Measurements from ENCODE around the gene PACSIN1.
A peak's percentile ranks its signal among the peaks of the same experiment; 100 is the strongest.

PACSIN1 gene

DNA sequence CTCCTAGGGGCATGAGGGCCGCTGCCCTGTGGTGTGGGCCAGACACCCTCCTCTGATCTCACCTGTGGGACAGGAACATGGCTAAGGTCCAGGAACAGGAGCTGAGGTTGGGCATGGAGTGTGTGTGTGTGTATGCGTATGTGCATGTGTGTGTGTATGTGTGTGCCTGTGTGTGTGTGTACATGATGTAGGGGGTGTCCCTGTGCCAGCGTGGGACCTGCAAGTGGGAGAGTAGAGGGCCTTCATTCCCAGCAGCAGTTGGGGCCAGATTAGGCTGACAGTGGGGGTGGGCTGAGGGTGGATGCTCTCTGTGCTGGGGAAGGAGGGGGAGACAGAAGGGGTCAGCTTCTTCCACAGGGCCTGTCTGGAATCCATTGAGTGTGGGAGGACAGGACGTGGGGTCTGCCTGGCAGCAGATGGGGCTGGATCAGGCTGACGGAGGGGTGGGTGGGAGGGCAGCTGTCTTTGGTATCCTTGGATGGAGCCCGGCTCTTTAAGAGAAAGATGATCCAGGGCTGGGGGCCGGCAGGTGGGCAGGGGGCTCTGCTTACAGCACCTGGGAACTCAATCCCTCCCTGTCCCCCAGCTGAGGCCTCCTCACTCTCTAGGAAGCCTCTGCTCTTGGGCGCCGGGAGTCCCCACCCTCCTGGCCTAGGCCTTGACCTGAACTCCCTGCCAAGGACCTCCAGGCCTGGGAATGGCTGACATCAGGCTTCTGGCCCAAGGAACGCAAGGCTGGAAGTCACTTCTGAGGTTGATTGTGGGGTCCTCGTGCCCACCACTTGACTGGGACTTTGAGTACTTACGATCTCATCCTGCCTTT is 46.2 kb downstream of the PACSIN1 start:
- H3K27ac ChIP-seq (ENCODE audit: low read depth, low read length), result no peak overlapping the region
- H3K27me3 ChIP-seq (ENCODE audit: control insufficient read depth in 5 of 5, insufficient read depth in 4 of 5, low read length in 5 of 5), result peaks cover 11 to 29% (median 27%) of the 10 kb centered on the region in 5 donors
- H3K9ac ChIP-seq (ENCODE audit: low read length in 5 of 5), result no peak overlapping the region
- H3K9me3 ChIP-seq (ENCODE audit: control insufficient read depth in 5 of 5, low read length in 5 of 5), result peaks cover 0 to 6% (median 0%) of the 10 kb centered on the region in 5 donors
- H3K36me3 ChIP-seq (ENCODE audit: control insufficient read depth in 5 of 5, insufficient read depth in 5 of 5, low read length in 5 of 5), result no peaks in the 10 kb centered on the region
- H3K4me3 ChIP-seq (ENCODE audit: low read depth in 1 of 5, low read length in 5 of 5), result no peak overlapping the region
- H3K4me1 ChIP-seq (ENCODE audit: control insufficient read depth in 5 of 5, insufficient read depth in 5 of 5, low read length in 5 of 5), result peaks cover 0 to 6% (median 0%) of the 10 kb centered on the region in 5 donors

DNA sequence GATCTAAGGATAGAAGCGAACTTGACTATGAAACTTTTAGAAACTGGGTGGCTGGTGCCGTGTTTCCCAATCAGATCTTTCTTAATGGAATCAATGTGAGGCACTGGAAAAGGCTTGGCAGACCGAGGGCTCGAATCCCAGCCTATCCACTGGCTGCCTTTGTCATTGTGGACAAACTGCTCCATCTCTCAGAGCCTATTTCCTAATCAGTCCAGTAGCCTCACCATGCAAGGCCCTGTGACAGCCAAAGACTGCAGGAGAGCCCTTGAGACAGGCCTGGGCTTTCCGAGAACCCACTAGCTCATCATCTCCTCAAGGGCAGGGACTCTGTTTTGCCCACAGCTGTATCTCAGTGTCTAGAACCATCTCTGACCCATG is 46.9 kb downstream of the PACSIN1 start:
- Histone ChIP-seq H3K4me3 (ENCODE audit: low read depth in 1 of 5, low read length in 5 of 5) (no peak overlapping the region), H3K36me3 (ENCODE audit: control insufficient read depth in 5 of 5, insufficient read depth in 5 of 5, low read length in 5 of 5) (no peaks in the 10 kb centered on the region), H3K27ac (ENCODE audit: low read depth, low read length) (no peak overlapping the region), H3K9ac (ENCODE audit: low read length in 5 of 5) (peak overlapping the region in 1 of 5 donors; percentile 30), H3K4me1 (ENCODE audit: control insufficient read depth in 5 of 5, insufficient read depth in 5 of 5, low read length in 5 of 5) (peaks cover 0 to 6% (median 0%) of the 10 kb centered on the region in 5 donors), H3K9me3 (ENCODE audit: control insufficient read depth in 5 of 5, low read length in 5 of 5) (peaks cover 0 to 6% (median 0%) of the 10 kb centered on the region in 5 donors), H3K27me3 (ENCODE audit: control insufficient read depth in 5 of 5, insufficient read depth in 4 of 5, low read length in 5 of 5) (peaks cover 12 to 30% (median 27%) of the 10 kb centered on the region in 5 donors)

GRCh38 chr6:34513646-34514045 is 47.8 kb downstream of the PACSIN1 start:
- H3K27me3 ChIP-seq (ENCODE audit: control insufficient read depth in 5 of 5, insufficient read depth in 4 of 5, low read length in 5 of 5), result peaks cover 12 to 30% (median 28%) of the 10 kb centered on the region in 5 donors

GRCh38 chr6:34514112-34514511 is 48.2 kb downstream of the PACSIN1 start:
- peaks cover 0 to 6% (median 0%) of the 10 kb centered on the region in 5 donors for H3K4me1 ChIP-seq (ENCODE audit: control insufficient read depth in 5 of 5, insufficient read depth in 5 of 5, low read length in 5 of 5)
- H3K27ac ChIP-seq (ENCODE audit: low read depth, low read length), result no peak overlapping the region
- H3K9ac ChIP-seq (ENCODE audit: low read length in 5 of 5), result no peak overlapping the region
- no peaks in the 10 kb centered on the region for H3K36me3 ChIP-seq (ENCODE audit: control insufficient read depth in 5 of 5, insufficient read depth in 5 of 5, low read length in 5 of 5)
- H3K9me3 ChIP-seq (ENCODE audit: control insufficient read depth in 5 of 5, low read length in 5 of 5), result peaks cover 0 to 6% (median 0%) of the 10 kb centered on the region in 5 donors
- peaks cover 12 to 30% (median 28%) of the 10 kb centered on the region in 5 donors for H3K27me3 ChIP-seq (ENCODE audit: control insufficient read depth in 5 of 5, insufficient read depth in 4 of 5, low read length in 5 of 5)
- no peak overlapping the region for H3K4me3 ChIP-seq (ENCODE audit: low read depth in 1 of 5, low read length in 5 of 5)

More at GRCh38 chr6:34513646-34514045, 47.8 kb downstream of the PACSIN1 start:
- Histone ChIP-seq H3K9ac (ENCODE audit: low read length in 5 of 5) (no peak overlapping the region), H3K36me3 (ENCODE audit: control insufficient read depth in 5 of 5, insufficient read depth in 5 of 5, low read length in 5 of 5) (no peaks in the 10 kb centered on the region), H3K27ac (ENCODE audit: low read depth, low read length) (no peak overlapping the region), H3K4me3 (ENCODE audit: low read depth in 1 of 5, low read length in 5 of 5) (no peak overlapping the region), H3K9me3 (ENCODE audit: control insufficient read depth in 5 of 5, low read length in 5 of 5) (peaks cover 0 to 6% (median 0%) of the 10 kb centered on the region in 5 donors), H3K4me1 (ENCODE audit: control insufficient read depth in 5 of 5, insufficient read depth in 5 of 5, low read length in 5 of 5) (peaks cover 0 to 6% (median 0%) of the 10 kb centered on the region in 5 donors)

- peaks cover 0 to 5% (median 0%) of the 10 kb centered on the region in 5 donors for H3K9me3 ChIP-seq (ENCODE audit: control insufficient read depth in 5 of 5, low read length in 5 of 5)
- H3K27ac ChIP-seq (ENCODE audit: low read depth, low read length), result no peak overlapping the region
- H3K9ac ChIP-seq (ENCODE audit: low read length in 5 of 5), result no peak overlapping the region
- no peak overlapping the region for H3K4me3 ChIP-seq (ENCODE audit: low read depth in 1 of 5, low read length in 5 of 5)
- peaks cover 12 to 30% (median 28%) of the 10 kb centered on the region in 5 donors for H3K27me3 ChIP-seq (ENCODE audit: control insufficient read depth in 5 of 5, insufficient read depth in 4 of 5, low read length in 5 of 5)
- no peaks in the 10 kb centered on the region for H3K36me3 ChIP-seq (ENCODE audit: control insufficient read depth in 5 of 5, insufficient read depth in 5 of 5, low read length in 5 of 5)
- H3K4me1 ChIP-seq (ENCODE audit: control insufficient read depth in 5 of 5, insufficient read depth in 5 of 5, low read length in 5 of 5), result peaks cover 0 to 6% (median 0%) of the 10 kb centered on the region in 5 donors
These were observed 49.0 kb downstream of the PACSIN1 start for GRCh38 chr6:34514593-34515472.

- H3K27me3 ChIP-seq (ENCODE audit: control insufficient read depth in 5 of 5, insufficient read depth in 4 of 5, low read length in 5 of 5), result peaks cover 12 to 29% (median 27%) of the 10 kb centered on the region in 5 donors
- H3K4me1 ChIP-seq (ENCODE audit: control insufficient read depth in 5 of 5, insufficient read depth in 5 of 5, low read length in 5 of 5), result peaks cover 0 to 6% (median 0%) of the 10 kb centered on the region in 5 donors
- no peak overlapping the region for H3K4me3 ChIP-seq (ENCODE audit: low read depth in 1 of 5, low read length in 5 of 5)
- no peak overlapping the region for H3K9ac ChIP-seq (ENCODE audit: low read length in 5 of 5)
- H3K27ac ChIP-seq (ENCODE audit: low read depth, low read length), result no peak overlapping the region
- no peaks in the 10 kb centered on the region for H3K36me3 ChIP-seq (ENCODE audit: control insufficient read depth in 5 of 5, insufficient read depth in 5 of 5, low read length in 5 of 5)
- no peaks in the 10 kb centered on the region for H3K9me3 ChIP-seq (ENCODE audit: control insufficient read depth in 5 of 5, low read length in 5 of 5)
These were observed 49.9 kb downstream of the PACSIN1 start for GRCh38 chr6:34515473-34516387.

DNA sequence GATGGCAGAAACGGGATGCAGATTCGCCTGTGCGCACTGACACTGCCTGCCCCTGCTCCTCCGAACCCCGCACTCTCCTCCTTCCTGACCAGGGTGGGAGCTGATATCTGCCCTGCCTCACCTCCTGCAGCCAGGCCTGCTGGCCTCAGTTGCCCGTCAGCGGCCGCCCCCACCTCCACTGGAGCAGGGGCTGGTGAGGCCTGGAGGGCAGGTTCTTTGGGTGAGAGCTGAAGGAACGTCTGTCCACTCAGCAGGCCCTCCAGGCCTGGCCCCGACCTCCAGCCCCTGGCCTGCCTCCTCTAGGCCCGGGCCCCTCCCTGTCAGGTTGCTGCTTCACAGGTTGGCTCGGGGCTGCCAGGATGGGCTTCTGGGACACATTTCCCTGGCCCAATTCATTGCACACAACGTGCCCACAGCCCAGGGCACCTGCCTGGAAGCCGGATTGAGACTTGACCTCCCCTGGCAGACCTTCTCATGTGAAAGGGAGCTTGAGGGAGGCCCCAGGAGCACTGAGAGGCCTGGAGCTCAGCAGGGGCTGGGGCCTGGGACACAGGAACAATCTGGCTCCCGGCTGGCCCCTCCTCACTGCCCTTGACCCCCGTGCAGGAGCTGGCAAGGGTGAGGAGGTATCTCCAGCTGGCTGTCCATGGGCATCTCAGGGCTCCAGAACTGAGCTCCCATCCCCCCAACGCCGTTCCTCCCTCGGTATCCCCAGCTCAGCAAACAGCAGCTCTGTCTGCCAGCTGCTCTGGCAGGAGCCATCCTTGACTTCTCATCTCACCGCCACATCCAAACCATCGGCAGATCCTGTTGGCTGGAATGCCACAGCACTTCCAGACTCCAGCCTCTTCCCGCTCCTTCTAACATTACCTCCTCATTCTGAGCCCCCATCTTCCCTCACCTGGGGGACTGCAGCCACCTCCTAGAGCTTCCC is 50.8 kb downstream of the PACSIN1 start:
- peaks cover 0 to 6% (median 0%) of the 10 kb centered on the region in 5 donors for H3K4me1 ChIP-seq (ENCODE audit: control insufficient read depth in 5 of 5, insufficient read depth in 5 of 5, low read length in 5 of 5)
- H3K36me3 ChIP-seq (ENCODE audit: control insufficient read depth in 5 of 5, insufficient read depth in 5 of 5, low read length in 5 of 5), result no peaks in the 10 kb centered on the region
- no peaks in the 10 kb centered on the region for H3K9me3 ChIP-seq (ENCODE audit: control insufficient read depth in 5 of 5, low read length in 5 of 5)
- H3K4me3 ChIP-seq (ENCODE audit: low read depth in 1 of 5, low read length in 5 of 5), result no peak overlapping the region
- no peak overlapping the region for H3K9ac ChIP-seq (ENCODE audit: low read length in 5 of 5)
- no peak overlapping the region for H3K27ac ChIP-seq (ENCODE audit: low read depth, low read length)
- H3K27me3 ChIP-seq (ENCODE audit: control insufficient read depth in 5 of 5, insufficient read depth in 4 of 5, low read length in 5 of 5), result peaks cover 12 to 32% (median 28%) of the 10 kb centered on the region in 5 donors

- no peaks in the 10 kb centered on the region for H3K9me3 ChIP-seq (ENCODE audit: control insufficient read depth in 5 of 5, low read length in 5 of 5)
- H3K4me3 ChIP-seq (ENCODE audit: low read depth in 1 of 5, low read length in 5 of 5), result no peak overlapping the region
- H3K9ac ChIP-seq (ENCODE audit: low read length in 5 of 5), result no peak overlapping the region
- H3K27ac ChIP-seq (ENCODE audit: low read depth, low read length), result no peak overlapping the region
- H3K36me3 ChIP-seq (ENCODE audit: control insufficient read depth in 5 of 5, insufficient read depth in 5 of 5, low read length in 5 of 5), result no peaks in the 10 kb centered on the region
- H3K27me3 ChIP-seq (ENCODE audit: control insufficient read depth in 5 of 5, insufficient read depth in 4 of 5, low read length in 5 of 5), result peaks cover 12 to 32% (median 28%) of the 10 kb centered on the region in 5 donors
- H3K4me1 ChIP-seq (ENCODE audit: control insufficient read depth in 5 of 5, insufficient read depth in 5 of 5, low read length in 5 of 5), result peaks cover 0 to 6% (median 0%) of the 10 kb centered on the region in 5 donors
These were observed 51.6 kb downstream of the PACSIN1 start for GRCh38 chr6:34517461-34517881.

Measured in subcutaneous abdominal adipose tissue (tissue), 5 donors.